A549 (cell line): ENCODE results near the gene MT1HL1. TPM values are rescaled to one million over a fixed set of nuclear protein-coding genes. Genes with fewer than 3 reads are reported as not detected.

Source experiments
- ATAC-seq, 2 experiments: fragments of 200-7000 bp in 1 of 2; fragments of >200 bp in 1 of 2; cut with Nextera tagmentation in 1 of 2; cut with Tn5 transposase in 1 of 2; 3 replicates each; pipeline versions ENCODE4 v1.8.0 to v1.9.1; 2018 to 2020; ENCODE audit warnings: mild to moderate bottlenecking in 1 of 2, moderate library complexity in 1 of 2
- CTCF ChIA-PET: fragments of 300-600 bp; sonication (Branson Sonifier 250); formaldehyde crosslinking; extraction: SDS; loops from one replicate; lab custom pipeline; 2021; ENCODE audit warnings: antibody characterized with exemption, inconsistent platforms; lab: Yijun Ruan, JAX
- POLR2A ChIA-PET: fragments of 350-600 bp; formaldehyde crosslinking; extraction: SDS; loops from one replicate; lab custom pipeline; 2021; ENCODE audit warnings: antibody characterized with exemption, inconsistent platforms; lab: Yijun Ruan, JAX
- DNase-seq, 2 experiments: peaks; one replicate each; pipeline versions ENCODE4 v3.0.0 to v3.0.0-alpha.2; 2011 to 2016; ENCODE audit warnings: low read depth in 1 of 2, low spot score in 1 of 2
- FAIRE-seq: peaks from 2 replicates; lab custom pipeline; 2011; peaks lifted over from hg19 to GRCh38; lab: Jason Lieb, UNC
- H3K27ac ChIP-seq, 2 experiments: fragments of >200 bp; sonication (Bioruptor Twin); formaldehyde crosslinking; 3 replicates each; pipeline ENCODE4 v1.5.1; 2016 to 2017
- H3K4me1 ChIP-seq: fragments of >200 bp; sonication (Bioruptor Twin); formaldehyde crosslinking; 3 replicates; pipeline ENCODE4 v1.6.1; 2016
- H3K4me2 ChIP-seq: fragments of >200 bp; sonication (Bioruptor Twin); formaldehyde crosslinking; 3 replicates; pipeline ENCODE4 v1.6.1; 2016
- H3K4me3 ChIP-seq: fragments of >200 bp; sonication (Bioruptor Twin); formaldehyde crosslinking; 3 replicates; pipeline ENCODE4 v1.5.1; 2016
- H3K9me3 ChIP-seq: fragments of >200 bp; sonication (Bioruptor Twin); formaldehyde crosslinking; 3 replicates; pipeline ENCODE4 v1.6.1; 2016
- BHLHE40 ChIP-seq: IDR thresholded peaks from 2 replicates; pipeline ENCODE4 v1.6.1; 2012; ENCODE audit warnings: low read depth, low read length, inconsistent platforms
- CBX8 ChIP-seq: fragments of 200-600 bp; sonication (generic); IDR thresholded peaks from 2 replicates; pipeline ENCODE4 v1.6.1; 2016
- CEBPB ChIP-seq, 2 experiments: fragments of >200 bp in 1 of 2; sonication (Bioruptor Twin) in 1 of 2; formaldehyde crosslinking in 1 of 2; IDR thresholded peaks; 2 replicates each; pipeline ENCODE4 v1.6.1; 2012 to 2016
- CHD4 ChIP-seq: fragments of 200-600 bp; sonication (generic); IDR thresholded peaks from 2 replicates; pipeline ENCODE4 v1.6.1; 2016; ENCODE audit warnings: antibody characterized with exemption, mild to moderate bottlenecking, borderline replicate concordance
- CTCF ChIP-seq: fragments of >200 bp; sonication (Bioruptor Twin); formaldehyde crosslinking; IDR thresholded peaks from 3 replicates; pipeline ENCODE4 v1.5.1; 2016
- KDM5A ChIP-seq: fragments of 200-600 bp; sonication (generic); IDR thresholded peaks from 2 replicates; pipeline ENCODE4 v1.6.1; 2016; ENCODE audit warnings: antibody characterized with exemption, mild to moderate bottlenecking
- NPAS2 ChIP-seq: fragments of 250-450 bp; sonication (Bioruptor Pico); IDR thresholded peaks from 2 replicates; pipeline ENCODE4 v1.8.0; 2022; ENCODE audit warnings: mild to moderate bottlenecking, moderate library complexity, borderline replicate concordance
- POLR2A ChIP-seq: IDR thresholded peaks from 2 replicates; pipeline ENCODE4 v1.6.1; 2012; ENCODE audit warnings: mild to moderate bottlenecking, low read length
- RAD21 ChIP-seq, 2 experiments: fragments of >200 bp in 1 of 2; sonication (Bioruptor Twin) in 1 of 2; formaldehyde crosslinking in 1 of 2; IDR thresholded peaks in 1 of 2; conservative IDR thresholded peaks in 1 of 2; 2 replicates in 1 of 2; 3 replicates in 1 of 2; pipeline ENCODE4 v1.6.1; 2012 to 2018; ENCODE audit warnings: inconsistent platforms in 1 of 2
- REST ChIP-seq: fragments of 200-600 bp; sonication (generic); IDR thresholded peaks from 2 replicates; pipeline ENCODE4 v1.6.1; 2016; ENCODE audit warnings: antibody characterized with exemption, mild to moderate bottlenecking, moderate library complexity
- SMC3 ChIP-seq: fragments of >200 bp; sonication (Bioruptor Twin); formaldehyde crosslinking; IDR thresholded peaks from 3 replicates; pipeline ENCODE4 v1.6.1; 2018; ENCODE audit warnings: inconsistent platforms
- ZNF302 ChIP-seq: fragments of 250-450 bp; sonication (Bioruptor Pico); IDR thresholded peaks from 2 replicates; pipeline ENCODE4 v1.9.0; 2021; ENCODE audit warnings: inconsistent platforms, mild to moderate bottlenecking, moderate library complexity
- WGBS: methylation state at CpG from one replicate; pipeline ENCODE4 v1.1.6; 2017; ENCODE audit errors: missing lambda C conversion rate; 5-methylcytosine and 5-hydroxymethylcytosine counted together
- polyA plus RNA-seq, 4 experiments: library from polyadenylated mRNA; depleted of rRNA in 3 of 4; stranded (reverse); fragments of >200 nt; fragmentation: RNase III in 1 of 4; extraction: RNeasy Plus Mini Kit Qiagen cat#74134 plus additional on column Dnase treatment in 1 of 4; gene quantifications; 2 replicates in 3 of 4; 3 replicates in 1 of 4; pipeline ENCODE4 v1.2.3, GENCODE V29; 2011 to 2017

MT1HL1 gene
- polyA plus RNA-seq, 2 of the 4 experiments (the other 2 are of a cell fraction): not detected

GRCh38 chr1:237042892-237043576 is 38.8 kb upstream of the MT1HL1 start:
- WGBS: 8% methylated on average over 31 of the region's 55 CpGs
- Histone ChIP-seq H3K4me3 (peak overlapping the region; percentile 46), H3K4me1 (peaks cover 8% of the 10 kb centered on the region; the same call in 2 of the 3 replicates), H3K27ac (no peak overlapping the region), H3K9me3 (no peaks in the 10 kb centered on the region), H3K4me2 (peak overlapping the region; percentile 93)
- CTCF ChIA-PET: interaction anchor here (0.9 to 1.5 kb wide), 3 partner anchors 12 to 434 kb away, joined by 3 to 4 read pairs (median 3); no protein-coding TSS in a partner anchor
- peak; percentile 11 to 41; a peak in 3 of 6 replicates for ATAC-seq
- FAIRE-seq: no peak
- TF ChIP-seq CHD4: no peak
- peak; percentile 35; the same call in 1 of the 2 replicates for TF ChIP-seq CBX8
- POLR2A ChIA-PET: no interaction called here
- no peak for DNase-seq

- H3K4me3 ChIP-seq: peak overlapping the region; percentile 46
- TF ChIP-seq BHLHE40 (no peak), ZNF302 (CRISPR knock-in tag) (no peak), NPAS2 (no peak), POLR2A (no peak)
- TF ChIP-seq, all 56 proteins: peak for 0
- ATAC-seq (peak; percentile 16 to 17; a peak in 4 of 6 replicates), DNase-seq (no peak), FAIRE-seq (no peak)
- ChIA-PET POLR2A (no interaction called here), CTCF (interaction anchor here (1.5 kb wide), 2 partner anchors 11 to 64 kb away, joined by 3 to 4 read pairs; no protein-coding TSS in a partner anchor)
- Histone ChIP-seq H3K9me3 (no peaks in the 10 kb centered on the region), H3K27ac (peak overlapping the region in 1 of 2 experiments; percentile 66; a peak in 1 of 6 replicates), H3K4me1 (peaks cover 8% of the 10 kb centered on the region; the same call in 2 of the 3 replicates), H3K4me2 (peak overlapping the region; percentile 93)
- no CpG with 5 or more reads among the region's 41 CpGs for WGBS
Measured at GRCh38 chr1:237042526-237042891, 38.3 kb upstream of the MT1HL1 start.

- peak; percentile 33 for TF ChIP-seq SMC3
- no peak for TF ChIP-seq REST
- TF ChIP-seq CEBPB (IDR thresholded peaks at IDR 0.05): peak in 1 of 2 experiments; percentile 90; a peak in 2 of 4 replicates
- no peak for TF ChIP-seq KDM5A
- TF ChIP-seq CTCF: peak; percentile 46
- TF ChIP-seq RAD21 (conservative IDR thresholded peaks at IDR 0.05 in 1 of 2, IDR thresholded peaks at IDR 0.05 in 1 of 2): peak; percentile 23 to 51; a peak in 3 of 5 replicates
- TF ChIP-seq, all 56 proteins: peak for 4
- ChIA-PET POLR2A (no interaction called here), CTCF (interaction anchor here (0.6 to 1.5 kb wide), 3 partner anchors 11 to 412 kb away, joined by 3 to 4 read pairs (median 3); no protein-coding TSS in a partner anchor)
Measured at GRCh38 chr1:237041795-237042525, 37.7 kb upstream of the MT1HL1 start, which contains the start of gene RYR2. Gene RYR2 (plus strand): TSS chr1:237042184. CDS start chr1:237042522, 338 bp downstream.

More at GRCh38 chr1:237041795-237042525, 37.7 kb upstream of the MT1HL1 start, which contains the start of gene RYR2:
- Histone ChIP-seq H3K9me3 (no peaks in the 10 kb centered on the region), H3K4me1 (peaks cover 8% of the 10 kb centered on the region; the same call in 2 of the 3 replicates), H3K27ac (peak within 1 kb of the TSS in 1 of 2 experiments; percentile 66; a peak in 1 of 6 replicates), H3K4me2 (peak within 1 kb of the TSS; percentile 93), H3K4me3 (peak within 1 kb of the TSS; percentile 46)
- ATAC-seq: peak; percentile 77 to 90
- peak; percentile 36 to 39 for DNase-seq
- WGBS: 13% methylated on average over 27 of the region's 87 CpGs
- no peak for FAIRE-seq
